NCI-H748 (cell line): ENCODE results near the gene WFDC10B.
"Not testable (repeated sequence)": the region's sequence is repeated elsewhere in the genome, so short reads cannot be mapped to it uniquely, and the experiment has no call there.

Experiments used
- DNase-seq: peaks from one replicate; lab custom pipeline; 2025; ENCODE audit not compliant: unreplicated experiment; lab: John Stamatoyannopoulos, UW

Gene WFDC10B

GRCh38 chr20:45649312-45649863 lies 55.4 kb downstream of the WFDC10B start:
- no peak for DNase-seq

DNA sequence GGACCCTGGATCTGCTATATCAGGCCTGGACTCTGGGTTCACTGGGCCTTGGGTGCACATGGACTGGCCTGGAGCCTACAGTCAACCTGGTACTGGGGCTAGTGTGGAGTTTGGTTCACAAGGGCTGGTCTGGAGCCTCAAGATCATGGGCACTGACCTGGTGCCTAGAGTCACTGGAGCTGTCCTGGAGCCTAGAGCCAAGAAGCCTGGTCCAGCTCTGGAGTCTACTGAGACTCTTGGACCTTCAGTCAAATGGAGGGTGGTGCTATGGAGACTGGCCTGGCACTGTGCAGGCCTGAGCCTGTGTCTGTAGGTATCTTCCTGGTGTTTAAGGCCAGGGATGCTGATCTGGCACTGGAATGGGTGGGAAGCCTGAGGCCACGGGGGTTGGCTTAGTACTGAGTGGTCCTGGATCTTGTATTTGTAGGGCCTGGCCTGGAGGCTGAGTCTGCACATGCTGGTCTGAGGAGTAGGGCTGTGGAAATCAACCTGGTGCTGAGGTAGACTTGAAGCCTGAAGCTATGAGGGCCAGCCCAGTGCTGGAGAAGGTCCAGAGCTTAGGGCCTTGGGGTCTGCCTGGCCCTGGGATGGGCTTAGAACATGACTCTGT lies 57.3 kb downstream of the WFDC10B start:
- no peak for DNase-seq

DNA sequence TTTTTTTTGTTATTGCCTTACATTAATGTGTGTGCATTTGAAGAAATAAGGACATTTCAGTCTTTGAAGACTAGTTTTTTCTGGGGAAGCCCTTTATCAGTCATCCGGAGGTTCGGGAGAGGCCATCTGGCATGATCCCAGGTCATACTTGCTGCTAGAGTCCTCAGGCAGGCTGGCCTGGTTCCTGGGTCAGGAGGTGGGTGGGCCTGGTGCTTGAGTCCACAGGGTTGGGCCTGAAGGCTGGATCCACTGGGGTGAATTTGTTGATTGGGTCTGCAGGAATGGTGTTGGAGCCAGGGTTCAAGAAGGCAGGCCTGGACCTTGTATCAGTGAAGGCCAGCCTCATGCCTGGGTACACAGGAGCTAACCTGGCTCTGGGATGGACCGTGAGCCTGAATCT lies 57.9 kb downstream of the WFDC10B start:
- no peak for DNase-seq

DNA sequence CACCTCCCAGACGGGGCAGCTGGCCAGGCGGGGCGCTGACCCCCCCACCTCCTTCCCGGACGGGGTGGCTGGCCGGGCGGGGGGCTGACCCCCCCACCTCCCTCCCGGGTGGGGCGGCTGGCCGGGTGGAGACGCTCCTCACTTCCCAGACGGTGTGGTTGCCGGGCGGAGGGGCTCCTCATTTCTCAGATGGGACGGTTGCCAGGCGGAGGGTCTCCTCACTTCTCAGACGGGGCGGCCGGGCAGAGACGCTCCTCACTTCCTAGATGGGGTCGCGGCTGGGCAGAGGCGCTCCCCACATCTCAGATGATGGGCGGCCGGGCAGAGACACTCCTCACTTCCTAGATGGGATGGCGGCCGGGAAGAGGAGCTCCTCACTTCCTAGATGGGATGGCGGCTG lies 59.0 kb downstream of the WFDC10B start:
- DNase-seq = not testable (repeated sequence)

- not testable (repeated sequence) for DNase-seq
Observed at GRCh38 chr20:45641076-45641475, 63.7 kb downstream of the WFDC10B start.

DNA sequence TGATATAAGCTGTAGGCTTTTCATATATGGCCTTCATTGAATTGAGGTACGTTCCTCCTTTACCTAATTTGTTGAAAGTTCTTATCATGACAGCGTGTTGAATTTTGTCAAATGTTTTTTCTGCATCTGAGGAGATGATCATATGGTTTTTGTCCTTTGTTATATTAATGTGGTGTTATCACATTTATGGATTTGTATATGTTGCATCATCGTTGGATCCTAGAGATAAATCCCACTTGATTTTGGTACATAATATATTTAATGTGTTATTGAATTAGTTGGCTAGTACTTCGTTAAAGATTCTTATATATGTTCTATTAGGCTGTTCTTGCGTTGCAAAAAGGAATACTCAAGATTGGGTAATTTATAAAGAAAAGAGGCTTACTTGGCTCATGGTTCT lies 65.1 kb downstream of the WFDC10B start:
- DNase-seq = no peak

DNA sequence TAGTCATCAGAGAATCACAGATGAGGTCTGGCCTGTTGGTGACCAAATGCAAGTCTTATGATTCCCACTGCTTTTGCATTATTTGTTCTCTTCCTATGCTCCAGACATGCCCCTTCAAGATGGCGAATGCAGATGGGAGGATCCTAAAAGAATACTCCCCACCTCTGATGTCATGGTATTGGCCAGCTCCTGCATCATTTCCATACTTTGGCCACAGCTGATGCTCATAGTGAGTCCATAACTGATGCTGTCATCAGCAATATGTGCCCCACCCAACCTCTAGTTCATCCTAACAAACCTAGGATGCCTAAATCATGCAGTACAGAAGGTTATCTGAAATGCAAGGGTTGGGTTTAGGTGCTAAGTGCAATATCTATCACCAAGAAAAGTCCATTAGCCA lies 68.3 kb downstream of the WFDC10B start:
- no peak for DNase-seq
